SK-N-SH (cell line): ENCODE measurements around the gene HAND2. TPM values are rescaled to one million over a fixed set of nuclear protein-coding genes. Genes with fewer than 3 reads are reported as not detected.

Experiments
- CTCF ChIA-PET: fragments of 300-600, 350-600 bp; formaldehyde crosslinking; extraction: SDS; loops from one replicate; lab custom pipeline; 2021; lab: Yijun Ruan, JAX
- POLR2A ChIA-PET: fragments of 350-600 bp; sonication (Branson Sonifier 250); formaldehyde crosslinking; extraction: SDS; loops from one replicate; lab custom pipeline; 2020; ENCODE audit warnings: antibody characterized with exemption, inconsistent platforms; lab: Yijun Ruan, JAX
- DNase-seq: peaks from one replicate; pipeline ENCODE4 v3.0.0; 2012
- H2AFZ ChIP-seq: fragments of 200-600 bp; sonication (generic); 2 replicates; pipeline ENCODE4 v1.8.1; 2016; ENCODE audit warnings: antibody characterized with exemption, mild to moderate bottlenecking, low read depth
- H3F3A ChIP-seq: fragments of 200-600 bp; sonication (generic); replicated peaks from 2 replicates; pipeline ENCODE3; 2016; ENCODE audit warnings: antibody characterized with exemption, mild to moderate bottlenecking; ENCODE audit not compliant: insufficient read depth
- H3K27ac ChIP-seq, 2 experiments: fragments of 200-500 bp in 1 of 2; fragments of 200-600 bp in 1 of 2; sonication (Bioruptor generic) in 1 of 2; sonication (generic), shearing (Covaris generic) in 1 of 2; 2 replicates each; pipeline versions ENCODE4 v1.5.1 to v1.6.1; 2014 to 2016; ENCODE audit warnings: low read depth in 2 of 2, inconsistent platforms in 1 of 2, low read length in 1 of 2, mild to moderate bottlenecking in 1 of 2, mixed read lengths in 1 of 2
- H3K27me3 ChIP-seq: fragments of 200-600 bp; sonication (generic), shearing (Covaris generic); 2 replicates; pipeline ENCODE4 v1.6.1; 2016; ENCODE audit warnings: mixed run types; ENCODE audit not compliant: insufficient read depth
- H3K36me3 ChIP-seq, 2 experiments: fragments of 200-500 bp in 1 of 2; fragments of 200-600 bp in 1 of 2; sonication (Bioruptor generic) in 1 of 2; sonication (generic) in 1 of 2; replicated peaks in 1 of 2; 2 replicates each; pipeline versions ENCODE3 to v1.5.1; 2014 to 2016; ENCODE audit warnings: low read length in 1 of 2, mild to moderate bottlenecking in 1 of 2; ENCODE audit not compliant: insufficient read depth in 2 of 2, control insufficient read depth in 1 of 2
- H3K4me1 ChIP-seq, 2 experiments: fragments of 200-500 bp in 1 of 2; fragments of 200-600 bp in 1 of 2; sonication (Bioruptor generic) in 1 of 2; sonication (generic), shearing (Covaris generic) in 1 of 2; 2 replicates each; pipeline versions ENCODE4 v1.5.1 to v1.6.1; 2014 to 2016; ENCODE audit warnings: low read depth in 1 of 2, low read length in 1 of 2, mixed run types in 1 of 2; ENCODE audit not compliant: insufficient read depth in 2 of 2, control insufficient read depth in 1 of 2
- H3K4me2 ChIP-seq: fragments of 200-600 bp; sonication (generic), shearing (Covaris generic); 2 replicates; pipeline ENCODE4 v1.6.1; 2017; ENCODE audit warnings: mixed run types
- H3K4me3 ChIP-seq, 2 experiments: fragments of 200-500 bp in 1 of 2; fragments of 200-600 bp in 1 of 2; sonication (Bioruptor generic) in 1 of 2; sonication (generic), shearing (Covaris generic) in 1 of 2; 2 replicates each; pipeline versions ENCODE4 v1.5.1 to v1.8.1; 2014 to 2016; ENCODE audit warnings: low read depth in 2 of 2, inconsistent platforms in 1 of 2, low read length in 1 of 2, mild to moderate bottlenecking in 1 of 2, mixed read lengths in 1 of 2, moderate library complexity in 1 of 2
- H3K79me2 ChIP-seq: fragments of 200-600 bp; sonication (generic); 2 replicates; pipeline ENCODE4 v1.8.1; 2017; ENCODE audit warnings: mild to moderate bottlenecking; ENCODE audit not compliant: insufficient read depth
- H3K9ac ChIP-seq: fragments of 200-600 bp; sonication (generic); 2 replicates; pipeline ENCODE4 v1.6.1; 2017; ENCODE audit warnings: mixed run types
- H3K9me2 ChIP-seq: fragments of 200-600 bp; sonication (generic); 2 replicates; pipeline ENCODE4 v1.6.1; 2017; ENCODE audit warnings: mixed run types
- H3K9me3 ChIP-seq: fragments of 200-600 bp; sonication (generic); 2 replicates; pipeline ENCODE4 v1.6.1; 2017; ENCODE audit warnings: mixed run types, mild to moderate bottlenecking, moderate library complexity
- H4K20me1 ChIP-seq: fragments of 200-600 bp; sonication (generic); 2 replicates; pipeline ENCODE4 v1.6.1; 2017; ENCODE audit warnings: mild to moderate bottlenecking, mixed run types; ENCODE audit not compliant: insufficient read depth
- CHD2 ChIP-seq: fragments of 150-350 bp; IDR thresholded peaks from 2 replicates; pipeline ENCODE4 v1.6.1; 2018; ENCODE audit warnings: low read length; ENCODE audit not compliant: partially characterized antibody
- CTCF ChIP-seq: fragments of 200-600 bp; sonication (generic); IDR thresholded peaks from 2 replicates; pipeline ENCODE4 v1.6.1; 2017; ENCODE audit warnings: antibody characterized with exemption, mild to moderate bottlenecking, moderate library complexity
- FOXJ3 ChIP-seq: sonication (generic); formaldehyde crosslinking; IDR thresholded peaks from 2 replicates; pipeline ENCODE4 v1.5.1; 2020; ENCODE audit warnings: mild to moderate bottlenecking, missing genetic modification reagents
- FOXM1 ChIP-seq: IDR thresholded peaks from 2 replicates; pipeline ENCODE4 v1.4.0; 2012; ENCODE audit warnings: low read depth, mild to moderate bottlenecking
- JUND ChIP-seq: IDR thresholded peaks from 2 replicates; pipeline ENCODE4 v1.4.0; 2012
- MAX ChIP-seq: IDR thresholded peaks from 2 replicates; pipeline ENCODE4 v1.4.0; 2012; ENCODE audit warnings: low read depth
- MEF2A ChIP-seq: IDR thresholded peaks from 2 replicates; pipeline ENCODE4 v1.4.0; 2012; ENCODE audit warnings: low read depth, borderline replicate concordance
- MXI1 ChIP-seq: IDR thresholded peaks from 2 replicates; pipeline ENCODE4 v1.6.1; 2012; ENCODE audit warnings: mild to moderate bottlenecking, low read depth, low read length, improper control_type of control experiment
- NFIC ChIP-seq: IDR thresholded peaks from 2 replicates; pipeline ENCODE4 v1.4.0; 2012; ENCODE audit warnings: borderline replicate concordance
- NRF1 ChIP-seq: IDR thresholded peaks from 2 replicates; pipeline ENCODE4 v1.6.1; 2012; ENCODE audit warnings: low read depth, mild to moderate bottlenecking, low read length
- RAD21 ChIP-seq: IDR thresholded peaks from 2 replicates; pipeline ENCODE4 v1.6.1; 2012; ENCODE audit warnings: mild to moderate bottlenecking, low read length
- RCOR1 ChIP-seq: fragments of 150-350 bp; IDR thresholded peaks from 2 replicates; pipeline ENCODE4 v1.6.1; 2017; ENCODE audit warnings: antibody characterized with exemption, low read length
- RFX5 ChIP-seq: IDR thresholded peaks from 2 replicates; pipeline ENCODE4 v1.6.1; 2012; ENCODE audit warnings: mild to moderate bottlenecking, improper control_type of control experiment, low read length
- RXRA ChIP-seq: IDR thresholded peaks from 2 replicates; pipeline ENCODE4 v1.4.0; 2012; ENCODE audit warnings: low read depth, mild to moderate bottlenecking, borderline replicate concordance
- SIN3A ChIP-seq: IDR thresholded peaks from 2 replicates; pipeline ENCODE4 v1.6.1; 2012; ENCODE audit warnings: low read depth, mild to moderate bottlenecking, low read length, moderate library complexity, borderline replicate concordance
- SMC3 ChIP-seq: IDR thresholded peaks from 2 replicates; pipeline ENCODE4 v1.6.1; 2012; ENCODE audit warnings: low read depth, low read length, improper control_type of control experiment
- TCF12 ChIP-seq: IDR thresholded peaks from 2 replicates; pipeline ENCODE4 v1.4.0; 2012
- TEAD4 ChIP-seq: IDR thresholded peaks from 2 replicates; pipeline ENCODE4 v1.4.0; 2012; ENCODE audit warnings: mild to moderate bottlenecking, borderline replicate concordance; ENCODE audit not compliant: insufficient read depth
- USF1 ChIP-seq: IDR thresholded peaks from 2 replicates; pipeline ENCODE4 v1.4.0; 2012; ENCODE audit warnings: low read depth, borderline replicate concordance
- ZBTB33 ChIP-seq: IDR thresholded peaks from 2 replicates; pipeline ENCODE4 v1.4.0; 2012; ENCODE audit warnings: low read depth, borderline replicate concordance
- WGBS: methylation state at CpG from one replicate; pipeline ENCODE4 v1.1.6; 2017; ENCODE audit warnings: low lambda C conversion rate; 5-methylcytosine and 5-hydroxymethylcytosine counted together
- polyA plus RNA-seq, 3 experiments: library from polyadenylated mRNA; depleted of rRNA; stranded (reverse); fragments of >200 nt; gene quantifications; 2 replicates each; pipeline ENCODE4 v1.2.3, GENCODE V29; 2012

HAND2 gene
- polyA plus RNA-seq, 1 of the 3 experiments (the other 2 are of a cell fraction): 106 TPM

GRCh38 chr4:173485164-173485563 lies 44.9 kb downstream of the HAND2 start:
- Histone ChIP-seq H3K27ac (peak overlapping the region in 1 of 2 experiments; percentile 39; a peak in 2 of 4 replicates), H3F3A (peaks cover 41% of the 10 kb centered on the region), H3K9me2 (no peaks in the 10 kb centered on the region), H3K4me1 (peaks cover 26 to 28% of the 10 kb centered on the region in 2 experiments; a peak in 3 of 4 replicates), H3K4me2 (no peak overlapping the region), H2AFZ (no peak overlapping the region), H3K27me3 (no peaks in the 10 kb centered on the region), H3K79me2 (no peaks in the 10 kb centered on the region), H3K4me3 (no peak overlapping the region), H3K36me3 (no peaks in the 10 kb centered on the region), H3K9ac (no peak overlapping the region), H4K20me1 (no peaks in the 10 kb centered on the region), H3K9me3 (no peaks in the 10 kb centered on the region)
- no peak for DNase-seq
- ChIA-PET CTCF (interaction anchor here (2.4 kb wide), 1 partner anchor 65 kb away, joined by 6 read pairs; no protein-coding TSS in a partner anchor), POLR2A (no interaction called here)
- TF ChIP-seq SIN3A (no peak), RXRA (no peak)
- 100% methylated on average over 1 of the region's 1 CpG for WGBS

GRCh38 chr4:173482330-173482931 lies 47.6 kb downstream of the HAND2 start:
- WGBS: 100% methylated on average over 1 of the region's 1 CpG

More at GRCh38 chr4:173482330-173482931, 47.6 kb downstream of the HAND2 start:
- no peaks in the 10 kb centered on the region for H3K36me3 ChIP-seq
- POLR2A ChIA-PET: no interaction called here
- no peaks in the 10 kb centered on the region for H3K27me3 ChIP-seq
- no peaks in the 10 kb centered on the region for H3K79me2 ChIP-seq
- H3K9ac ChIP-seq: no peak overlapping the region
- H3K9me2 ChIP-seq: no peaks in the 10 kb centered on the region
- H2AFZ ChIP-seq: no peak overlapping the region
- no peak for TF ChIP-seq FOXJ3 (CRISPR knock-in tag)
- no peak for TF ChIP-seq RAD21
- TF ChIP-seq MAX: no peak
- TF ChIP-seq NRF1: no peak
- TF ChIP-seq NFIC: no peak
- no peak for TF ChIP-seq FOXM1
- no peak for TF ChIP-seq CHD2
- no peak for TF ChIP-seq CTCF
- no peak for TF ChIP-seq JUND
- no peak for TF ChIP-seq ZBTB33
- TF ChIP-seq RFX5: no peak
- TF ChIP-seq MXI1: no peak
- no peak for TF ChIP-seq TEAD4
- no peak for TF ChIP-seq RXRA
- TF ChIP-seq TCF12: no peak
- no peak for TF ChIP-seq MEF2A
- no peak for TF ChIP-seq RCOR1
- no peak for TF ChIP-seq SMC3
- no peak for TF ChIP-seq USF1
- H3K27ac ChIP-seq: no peak overlapping the region
- no peak overlapping the region for H3K4me2 ChIP-seq
- no peak overlapping the region for H3K4me3 ChIP-seq
- no peak for DNase-seq
- H3K9me3 ChIP-seq: no peaks in the 10 kb centered on the region
- H3K4me1 ChIP-seq: peaks cover 19 to 25% of the 10 kb centered on the region in 2 experiments
- H3F3A ChIP-seq: peaks cover 29% of the 10 kb centered on the region
- CTCF ChIA-PET: no interaction called here
- no peaks in the 10 kb centered on the region for H4K20me1 ChIP-seq
